SU-DHL-6 (cell line): Measurements from ENCODE around the gene ADAMTS18.

Experiments
- EZH2phosphoT487 ChIP-seq: fragments of 200-600 bp; sonication (generic), shearing (Covaris generic); conservative IDR thresholded peaks from 2 replicates; pipeline ENCODE4 v1.6.1; 2018; ENCODE audit warnings: mild to moderate bottlenecking, antibody characterized with exemption, low read length, moderate library complexity, mixed read lengths
- TF ChIP-seq, protein P1 (sequence below): fragments of 200-600 bp; sonication (generic); IDR thresholded peaks from one replicate; pipeline ENCODE4 v1.5.1; 2017; ENCODE audit warnings: antibody characterized with exemption, mild to moderate bottlenecking, low read length, moderate library complexity; ENCODE audit not compliant: insufficient read depth, poor library complexity, severe bottlenecking

DNA sequence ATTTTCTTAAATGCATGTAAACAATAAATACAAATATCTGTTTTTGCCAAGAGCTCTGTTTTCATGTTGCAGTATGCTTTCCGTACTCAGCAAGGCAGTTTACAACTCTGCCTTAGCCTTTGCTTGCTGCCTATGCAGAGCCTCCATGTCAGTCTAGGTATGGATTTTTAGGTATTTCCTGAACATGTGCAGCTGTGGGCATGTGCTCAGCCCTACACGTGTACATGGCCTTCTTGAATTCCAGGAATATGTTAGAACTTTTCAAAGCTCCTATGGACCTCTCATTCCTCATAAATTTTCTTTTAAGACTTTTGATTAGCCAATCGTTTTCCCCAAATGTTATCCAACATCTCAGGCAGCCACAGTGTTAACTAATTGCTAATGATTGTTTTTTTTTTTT lies 171.9 kb downstream of the ADAMTS18 start:
- TF ChIP-seq, protein P1, sequence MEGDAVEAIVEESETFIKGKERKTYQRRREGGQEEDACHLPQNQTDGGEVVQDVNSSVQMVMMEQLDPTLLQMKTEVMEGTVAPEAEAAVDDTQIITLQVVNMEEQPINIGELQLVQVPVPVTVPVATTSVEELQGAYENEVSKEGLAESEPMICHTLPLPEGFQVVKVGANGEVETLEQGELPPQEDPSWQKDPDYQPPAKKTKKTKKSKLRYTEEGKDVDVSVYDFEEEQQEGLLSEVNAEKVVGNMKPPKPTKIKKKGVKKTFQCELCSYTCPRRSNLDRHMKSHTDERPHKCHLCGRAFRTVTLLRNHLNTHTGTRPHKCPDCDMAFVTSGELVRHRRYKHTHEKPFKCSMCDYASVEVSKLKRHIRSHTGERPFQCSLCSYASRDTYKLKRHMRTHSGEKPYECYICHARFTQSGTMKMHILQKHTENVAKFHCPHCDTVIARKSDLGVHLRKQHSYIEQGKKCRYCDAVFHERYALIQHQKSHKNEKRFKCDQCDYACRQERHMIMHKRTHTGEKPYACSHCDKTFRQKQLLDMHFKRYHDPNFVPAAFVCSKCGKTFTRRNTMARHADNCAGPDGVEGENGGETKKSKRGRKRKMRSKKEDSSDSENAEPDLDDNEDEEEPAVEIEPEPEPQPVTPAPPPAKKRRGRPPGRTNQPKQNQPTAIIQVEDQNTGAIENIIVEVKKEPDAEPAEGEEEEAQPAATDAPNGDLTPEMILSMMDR: no peak
- no peak for TF ChIP-seq EZH2phosphoT487
